Type B pancreatic cell (in vitro differentiated cells): ENCODE results near the gene ZNF423. TPM values are rescaled to one million over a fixed set of nuclear protein-coding genes. Genes with fewer than 3 reads are reported as not detected.

Source experiments
- DNase-seq: peaks from one replicate; pipeline ENCODE4 v3.0.0; 2021; ENCODE audit warnings: mixed read lengths; ENCODE audit not compliant: unreplicated experiment; ENCODE audit errors: extremely low spot score
- H3K27ac Mint-ChIP-seq: 2 replicates; pipeline ENCODE4 v1.8.0; 2021; ENCODE audit warnings: mild to moderate bottlenecking, mixed read lengths
- H3K27me3 Mint-ChIP-seq: 2 replicates; pipeline ENCODE4 v1.8.0; 2021; ENCODE audit warnings: mixed read lengths
- H3K36me3 Mint-ChIP-seq: 2 replicates; pipeline ENCODE4 v1.8.0; 2021; ENCODE audit warnings: mixed read lengths
- H3K4me1 Mint-ChIP-seq: one replicate; pipeline ENCODE4 v1.8.0; 2021; ENCODE audit warnings: mixed read lengths; ENCODE audit not compliant: unreplicated experiment
- H3K4me3 Mint-ChIP-seq: 2 replicates; pipeline ENCODE4 v1.8.0; 2021; ENCODE audit warnings: mild to moderate bottlenecking, mixed read lengths
- H3K9me3 Mint-ChIP-seq: 2 replicates; pipeline ENCODE4 v1.8.0; 2021; ENCODE audit warnings: mixed read lengths
- CTCF ChIP-seq: fragments of 200-600 bp; sonication (generic); conservative IDR thresholded peaks from 2 replicates; pipeline ENCODE4 v1.5.0; 2021; ENCODE audit warnings: antibody characterized with exemption, mild to moderate bottlenecking
- total RNA-seq: library from RNA; stranded (reverse); gene quantifications from 2 replicates; pipeline ENCODE4 v1.2.1, GENCODE V29; 2021; ENCODE audit warnings: low replicate concordance

ZNF423 gene
- total RNA-seq, 1 donor from 2014 or later: 72.6 TPM

- peak; percentile 58 for DNase-seq
- peaks cover 18% of the 10 kb centered on the region for H3K4me1 Mint-ChIP-seq
- no peaks in the 10 kb centered on the region for H3K9me3 Mint-ChIP-seq
- peaks cover 8% of the 10 kb centered on the region for H3K36me3 Mint-ChIP-seq
- no peak for TF ChIP-seq CTCF
- H3K4me3 Mint-ChIP-seq: no peak overlapping the region
- no peaks in the 10 kb centered on the region for H3K27me3 Mint-ChIP-seq
- H3K27ac Mint-ChIP-seq: no peak overlapping the region
These were observed 357.1 kb downstream of the ZNF423 start for GRCh38 chr16:49498666-49499413.

- H3K4me3 Mint-ChIP-seq: no peak overlapping the region
- H3K27ac Mint-ChIP-seq: no peak overlapping the region
- H3K9me3 Mint-ChIP-seq: no peaks in the 10 kb centered on the region
- H3K27me3 Mint-ChIP-seq: no peaks in the 10 kb centered on the region
- peaks cover 5% of the 10 kb centered on the region for H3K36me3 Mint-ChIP-seq
- TF ChIP-seq CTCF: no peak
- no peak for DNase-seq
- H3K4me1 Mint-ChIP-seq: peaks cover 16% of the 10 kb centered on the region
These were observed 357.6 kb downstream of the ZNF423 start for GRCh38 chr16:49498264-49498663.

- H3K27me3 Mint-ChIP-seq: no peaks in the 10 kb centered on the region
- peaks cover 19% of the 10 kb centered on the region for H3K4me1 Mint-ChIP-seq
- no peaks in the 10 kb centered on the region for H3K9me3 Mint-ChIP-seq
- no peak for DNase-seq
- TF ChIP-seq CTCF: no peak
- peaks cover 5% of the 10 kb centered on the region for H3K36me3 Mint-ChIP-seq
- no peak overlapping the region for H3K4me3 Mint-ChIP-seq
- H3K27ac Mint-ChIP-seq: no peak overlapping the region
These were observed 358.4 kb downstream of the ZNF423 start for GRCh38 chr16:49497466-49497865.

GRCh38 chr16:49496656-49497055 lies 359.3 kb downstream of the ZNF423 start:
- peaks cover 5% of the 10 kb centered on the region for H3K36me3 Mint-ChIP-seq
- H3K4me3 Mint-ChIP-seq: no peak overlapping the region
- H3K4me1 Mint-ChIP-seq: peaks cover 19% of the 10 kb centered on the region
- H3K27me3 Mint-ChIP-seq: no peaks in the 10 kb centered on the region
- H3K9me3 Mint-ChIP-seq: no peaks in the 10 kb centered on the region
- TF ChIP-seq CTCF: no peak
- no peak overlapping the region for H3K27ac Mint-ChIP-seq
- no peak for DNase-seq

GRCh38 chr16:49495596-49496355 lies 360.1 kb downstream of the ZNF423 start:
- no peak for DNase-seq
- no peak for TF ChIP-seq CTCF

More at GRCh38 chr16:49495596-49496355, 360.1 kb downstream of the ZNF423 start:
- Mint-ChIP-seq H3K4me3 (no peak overlapping the region), H3K27ac (no peak overlapping the region), H3K9me3 (no peaks in the 10 kb centered on the region), H3K4me1 (peaks cover 23% of the 10 kb centered on the region), H3K36me3 (peaks cover 5% of the 10 kb centered on the region), H3K27me3 (no peaks in the 10 kb centered on the region)
